Cardiac fibroblast (primary cell): ENCODE data around the gene KLRC3.
A peak's percentile ranks its signal among the peaks of the same experiment; 100 is the strongest.
"Not testable (repeated sequence)": the region's sequence is repeated elsewhere in the genome, so short reads cannot be mapped to it uniquely, and the experiment has no call there.

ENCODE experiments used
- DNase-seq, 2 donors: peaks; one replicate each; pipeline versions ENCODE4 v3.0.0 to v3.0.0-alpha.2; 2010; ENCODE audit warnings: low read depth in 2 of 2
- H3K4me3 ChIP-seq, 2 donors: replicated peaks in 1 of 2; 1 replicate in 1 of 2; 2 replicates in 1 of 2; pipeline ENCODE4 v1.5.1; 2011; ENCODE audit warnings: low read depth in 2 of 2, low read length in 2 of 2, mild to moderate bottlenecking in 2 of 2, moderate library complexity in 1 of 2
- TF ChIP-seq, protein P1 (sequence below): IDR thresholded peaks from one replicate; pipeline ENCODE4 v1.5.1; 2011; ENCODE audit warnings: low read depth, mild to moderate bottlenecking, low read length, inconsistent platforms

Gene KLRC3

DNA sequence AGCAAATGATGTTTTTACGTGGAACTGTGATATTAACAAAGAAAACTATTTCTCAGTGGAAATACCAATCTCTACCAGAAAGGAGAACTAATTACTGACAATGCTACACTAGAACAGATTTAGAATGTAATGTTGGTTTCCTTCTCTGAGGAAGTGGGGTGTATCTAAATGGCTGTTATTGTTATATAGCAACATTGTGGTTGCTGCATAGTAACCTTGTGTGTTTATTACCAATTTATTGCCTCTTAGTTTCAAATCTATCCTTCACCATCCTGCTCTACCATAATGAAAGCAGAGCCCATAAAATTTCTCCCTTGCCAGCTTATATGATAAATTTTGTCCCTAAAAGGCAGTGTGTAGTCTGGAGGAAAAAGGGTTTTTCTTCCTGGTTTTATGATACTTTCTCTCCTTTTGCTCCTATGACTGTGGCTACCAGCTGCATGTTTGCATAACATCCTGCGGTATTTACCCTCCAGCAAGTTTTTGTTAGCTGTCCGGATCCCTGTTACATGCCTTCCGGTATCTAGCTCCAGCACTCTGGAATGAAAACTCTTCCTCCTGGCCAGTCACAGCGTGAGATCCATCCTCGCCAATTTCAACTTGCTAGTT, 24.9 kb downstream of the KLRC3 start:
- peak; percentile 78 for DNase-seq
- TF ChIP-seq, protein P1, sequence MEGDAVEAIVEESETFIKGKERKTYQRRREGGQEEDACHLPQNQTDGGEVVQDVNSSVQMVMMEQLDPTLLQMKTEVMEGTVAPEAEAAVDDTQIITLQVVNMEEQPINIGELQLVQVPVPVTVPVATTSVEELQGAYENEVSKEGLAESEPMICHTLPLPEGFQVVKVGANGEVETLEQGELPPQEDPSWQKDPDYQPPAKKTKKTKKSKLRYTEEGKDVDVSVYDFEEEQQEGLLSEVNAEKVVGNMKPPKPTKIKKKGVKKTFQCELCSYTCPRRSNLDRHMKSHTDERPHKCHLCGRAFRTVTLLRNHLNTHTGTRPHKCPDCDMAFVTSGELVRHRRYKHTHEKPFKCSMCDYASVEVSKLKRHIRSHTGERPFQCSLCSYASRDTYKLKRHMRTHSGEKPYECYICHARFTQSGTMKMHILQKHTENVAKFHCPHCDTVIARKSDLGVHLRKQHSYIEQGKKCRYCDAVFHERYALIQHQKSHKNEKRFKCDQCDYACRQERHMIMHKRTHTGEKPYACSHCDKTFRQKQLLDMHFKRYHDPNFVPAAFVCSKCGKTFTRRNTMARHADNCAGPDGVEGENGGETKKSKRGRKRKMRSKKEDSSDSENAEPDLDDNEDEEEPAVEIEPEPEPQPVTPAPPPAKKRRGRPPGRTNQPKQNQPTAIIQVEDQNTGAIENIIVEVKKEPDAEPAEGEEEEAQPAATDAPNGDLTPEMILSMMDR, result no peak

GRCh38 chr12:10394531-10395152, 25.8 kb downstream of the KLRC3 start:
- not testable (repeated sequence) for H3K4me3 ChIP-seq

More for the DNA sequence above, 24.9 kb downstream of the KLRC3 start:
- no peak overlapping the region for H3K4me3 ChIP-seq

GRCh38 chr12:10393291-10393690, 27.1 kb downstream of the KLRC3 start:
- H3K4me3 ChIP-seq, result no peak overlapping the region
- TF ChIP-seq, protein P1, result no peak
- DNase-seq, result no peak

More at GRCh38 chr12:10394531-10395152, 25.8 kb downstream of the KLRC3 start:
- DNase-seq, result not testable (repeated sequence)

GRCh38 chr12:10392394-10392930, 27.9 kb downstream of the KLRC3 start:
- TF ChIP-seq, protein P1, result no peak
- H3K4me3 ChIP-seq, result no peak overlapping the region
- peak; percentile 97 to 98 for DNase-seq

- not testable (repeated sequence) for DNase-seq
These were observed 29.4 kb downstream of the KLRC3 start for GRCh38 chr12:10390991-10391390.

DNA sequence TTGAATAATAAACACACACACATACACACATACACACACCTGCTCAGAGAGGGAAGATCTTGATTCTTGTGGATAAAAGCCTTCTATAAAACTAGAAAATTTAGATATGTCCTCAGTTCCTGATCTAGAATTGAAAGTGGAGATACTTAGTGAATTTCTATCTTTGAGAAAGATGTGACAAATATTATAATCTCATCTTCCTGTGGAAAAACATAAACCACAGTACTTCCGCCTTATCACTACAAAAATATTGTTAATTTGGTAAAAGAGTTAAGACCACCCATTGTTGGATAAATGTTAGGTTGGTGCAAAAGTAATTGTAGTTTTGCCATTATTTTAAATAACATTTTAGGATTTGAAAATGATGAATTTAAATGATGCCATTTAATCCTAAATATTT, 30.5 kb downstream of the KLRC3 start, which contains the start of gene KLRK1:
TSS of gene KLRK1 (minus strand) at position 138 of the 400 bp plus-strand sequence. CDS start 1,231 bp downstream, outside the sequence.
- no peak within 1 kb of the TSS for H3K4me3 ChIP-seq
- TF ChIP-seq, protein P1, result no peak
- no peak for DNase-seq

More at GRCh38 chr12:10390991-10391390, 29.4 kb downstream of the KLRC3 start:
- not testable (repeated sequence) for H3K4me3 ChIP-seq

DNA sequence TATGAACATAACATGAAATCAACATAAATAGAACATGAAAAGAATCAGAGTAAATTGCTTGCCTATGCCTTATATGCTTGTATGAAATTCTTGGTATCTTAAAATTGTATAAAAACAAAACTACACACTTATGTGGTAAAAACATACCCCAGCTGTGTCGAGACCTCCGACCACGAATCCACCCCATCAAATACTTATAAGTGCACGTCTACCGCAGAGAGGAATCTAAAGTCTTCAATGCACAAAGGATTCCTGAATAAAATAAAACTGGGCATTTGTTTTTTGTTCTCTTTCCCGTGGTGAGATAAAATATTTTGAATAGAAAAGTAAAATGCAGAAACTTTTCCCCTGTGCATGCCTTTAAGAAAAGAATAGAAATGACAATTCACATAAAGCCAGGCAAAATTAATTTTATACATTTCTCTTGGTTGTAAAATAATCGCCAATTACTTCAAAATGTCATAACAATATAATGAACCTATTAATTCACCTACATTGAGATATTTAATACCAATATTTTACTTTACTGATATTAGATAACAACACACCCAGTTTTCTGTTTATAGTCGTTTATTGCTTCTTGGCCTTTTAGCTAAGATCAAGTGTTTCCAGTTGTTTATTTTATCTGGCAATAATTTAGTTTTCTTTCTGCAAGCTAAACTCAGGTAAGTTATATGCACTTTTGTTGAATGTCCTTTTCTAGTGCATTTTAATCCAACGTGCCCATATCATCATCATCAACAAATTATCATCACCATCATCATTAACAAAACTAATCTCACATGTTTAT, 31.6 kb downstream of the KLRC3 start:
- DNase-seq, result no peak
- TF ChIP-seq, protein P1, result no peak
- H3K4me3 ChIP-seq, result no peak overlapping the region

DNA sequence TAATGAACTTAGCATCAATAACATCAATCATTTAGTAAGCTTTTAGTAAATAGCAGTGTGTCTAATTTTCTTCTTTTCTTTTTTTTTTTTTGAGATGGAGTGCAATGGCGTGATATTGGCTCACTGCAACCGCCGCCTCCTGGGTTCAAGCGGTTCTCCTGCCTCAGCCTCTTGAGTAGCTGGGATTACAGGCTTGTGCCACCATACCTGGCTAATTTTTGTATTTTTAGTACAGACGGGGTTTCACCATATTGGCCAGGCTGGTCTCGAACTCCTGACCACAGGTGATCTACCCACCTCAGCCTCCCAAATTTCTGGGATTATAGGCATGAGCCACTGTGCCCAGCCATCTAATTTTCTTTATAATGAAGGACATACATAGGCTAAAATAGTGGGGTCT, 32.9 kb downstream of the KLRC3 start:
- not testable (repeated sequence) for DNase-seq, H3K4me3 ChIP-seq
